LNCaP clone FGC (cell line): ENCODE results near the gene OSBPL6.

Experiments
- DNase-seq: peaks from one replicate; pipeline ENCODE4 v3.0.0-alpha.2; 2011; ENCODE audit warnings: low read depth
- H3K4me3 ChIP-seq: 2 replicates; pipeline ENCODE4 v1.5.1; 2011; ENCODE audit warnings: mild to moderate bottlenecking, low read depth, low read length, control low read depth
- CTCF ChIP-seq: IDR thresholded peaks from 2 replicates; pipeline ENCODE4 v1.5.1; 2012; ENCODE audit warnings: mild to moderate bottlenecking; ENCODE audit not compliant: control insufficient read depth, insufficient read depth; ENCODE audit errors: extremely low read depth

OSBPL6 gene

GRCh38 chr2:178284613-178285286 lies 90.4 kb downstream of the OSBPL6 start:
- TF ChIP-seq CTCF = no peak
- no peak for DNase-seq
- no peak overlapping the region for H3K4me3 ChIP-seq

GRCh38 chr2:178285287-178285615 lies 90.9 kb downstream of the OSBPL6 start:
- no peak for DNase-seq
- H3K4me3 ChIP-seq = no peak overlapping the region
- TF ChIP-seq CTCF = no peak

- no peak overlapping the region for H3K4me3 ChIP-seq
- DNase-seq = no peak
- TF ChIP-seq CTCF = no peak
Measured at GRCh38 chr2:178286636-178287035, 92.3 kb downstream of the OSBPL6 start.

- no peak for DNase-seq
- no peak overlapping the region for H3K4me3 ChIP-seq
- TF ChIP-seq CTCF = no peak
Measured at GRCh38 chr2:178287652-178288344, 93.5 kb downstream of the OSBPL6 start.

- no peak overlapping the region for H3K4me3 ChIP-seq
- no peak for TF ChIP-seq CTCF
- DNase-seq = no peak
Measured at GRCh38 chr2:178291703-178292102, 97.4 kb downstream of the OSBPL6 start.

GRCh38 chr2:178292586-178292985 lies 98.3 kb downstream of the OSBPL6 start:
- TF ChIP-seq CTCF = no peak
- no peak for DNase-seq
- no peak overlapping the region for H3K4me3 ChIP-seq

- no peak for DNase-seq
Measured at GRCh38 chr2:178295115-178295514, 100.8 kb downstream of the OSBPL6 start.

More at GRCh38 chr2:178295115-178295514, 100.8 kb downstream of the OSBPL6 start:
- H3K4me3 ChIP-seq = no peak overlapping the region
- TF ChIP-seq CTCF = no peak
